ENCODE results near the gene ANKRD22.

Gene ANKRD22

GRCh38 chr10:88835096-88835909, 16.3 kb downstream of the ANKRD22 start:
- DNase-seq: peak; percentile 71

GRCh38 chr10:88833723-88834122, 17.9 kb downstream of the ANKRD22 start:
- no peak for DNase-seq

DNA sequence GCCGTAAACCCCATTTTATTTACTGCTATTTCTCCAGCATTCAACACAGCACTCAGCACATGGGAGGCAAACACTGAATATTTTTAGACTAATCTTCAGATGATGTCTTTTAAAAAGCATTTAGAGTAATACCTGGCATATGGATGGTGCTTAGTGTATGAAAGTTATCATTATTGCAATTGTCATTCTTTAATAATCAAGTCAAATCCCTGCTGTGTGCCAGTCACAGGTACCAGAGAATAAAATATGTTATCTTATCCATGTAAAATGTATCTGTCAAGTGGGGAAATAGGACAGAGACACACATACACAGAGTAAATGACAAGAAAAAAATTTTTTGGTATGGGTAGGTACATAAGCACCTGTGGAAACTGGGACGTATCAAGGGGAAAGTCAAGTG, 18.5 kb downstream of the ANKRD22 start:
- DNase-seq: no peak

GRCh38 chr10:88832376-88832775, 19.3 kb downstream of the ANKRD22 start:
- no peak for DNase-seq

- DNase-seq: no peak
Observed at GRCh38 chr10:88831709-88832108, 19.9 kb downstream of the ANKRD22 start.

DNA sequence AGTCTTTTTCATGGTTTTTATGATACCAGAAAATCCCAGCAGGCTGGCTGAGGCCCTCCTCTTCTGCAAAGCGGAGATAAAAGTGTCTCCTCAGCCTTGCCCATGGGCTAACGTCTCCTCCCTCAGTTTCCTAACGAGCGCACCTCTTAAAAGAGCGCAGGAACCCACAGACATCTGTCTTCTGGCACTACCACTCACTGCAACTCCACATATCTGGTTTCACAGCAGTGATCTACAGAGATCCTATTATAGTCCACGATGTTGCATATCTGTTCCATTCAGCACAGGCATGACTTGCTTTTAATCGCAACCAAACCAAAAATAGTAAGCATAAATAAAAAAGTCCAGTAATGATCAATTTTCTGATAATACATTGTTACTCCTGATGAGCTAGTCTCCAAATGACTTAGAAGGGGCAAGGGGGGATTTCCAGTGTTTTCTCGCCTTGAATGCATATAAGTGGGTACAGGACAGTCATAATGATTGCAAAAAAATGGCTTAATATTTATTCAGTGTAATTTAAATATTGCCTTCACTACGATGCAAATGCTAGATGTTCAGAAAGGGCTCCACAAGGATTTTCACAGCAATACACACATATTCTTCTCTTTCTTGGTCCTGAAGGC, 20.9 kb downstream of the ANKRD22 start:
- no peak for DNase-seq

- DNase-seq: no peak
Observed at GRCh38 chr10:88828310-88828709, 23.3 kb downstream of the ANKRD22 start.

- DNase-seq: no peak
Observed at GRCh38 chr10:88827671-88828070, 24.0 kb downstream of the ANKRD22 start.

DNA sequence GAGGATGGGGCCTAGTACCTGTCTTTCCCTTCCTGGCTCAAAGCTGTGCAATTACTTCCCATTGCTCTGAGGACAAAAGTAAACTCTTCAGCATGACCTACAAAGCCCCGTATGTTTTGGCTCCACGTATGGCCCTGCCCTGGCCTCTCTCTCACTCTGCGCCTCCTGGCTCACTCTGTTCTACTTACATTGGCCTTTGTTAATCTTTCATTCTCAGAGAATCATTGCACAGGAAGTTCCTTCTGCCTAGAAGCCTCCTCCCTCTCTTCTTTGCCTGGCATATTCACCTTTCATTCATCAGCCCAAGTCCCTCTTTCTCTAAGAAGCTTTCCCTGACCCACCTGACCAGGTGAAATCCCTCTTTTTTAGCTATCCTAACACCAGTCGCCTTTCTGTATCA, 25.3 kb downstream of the ANKRD22 start:
- no peak for DNase-seq

DNA sequence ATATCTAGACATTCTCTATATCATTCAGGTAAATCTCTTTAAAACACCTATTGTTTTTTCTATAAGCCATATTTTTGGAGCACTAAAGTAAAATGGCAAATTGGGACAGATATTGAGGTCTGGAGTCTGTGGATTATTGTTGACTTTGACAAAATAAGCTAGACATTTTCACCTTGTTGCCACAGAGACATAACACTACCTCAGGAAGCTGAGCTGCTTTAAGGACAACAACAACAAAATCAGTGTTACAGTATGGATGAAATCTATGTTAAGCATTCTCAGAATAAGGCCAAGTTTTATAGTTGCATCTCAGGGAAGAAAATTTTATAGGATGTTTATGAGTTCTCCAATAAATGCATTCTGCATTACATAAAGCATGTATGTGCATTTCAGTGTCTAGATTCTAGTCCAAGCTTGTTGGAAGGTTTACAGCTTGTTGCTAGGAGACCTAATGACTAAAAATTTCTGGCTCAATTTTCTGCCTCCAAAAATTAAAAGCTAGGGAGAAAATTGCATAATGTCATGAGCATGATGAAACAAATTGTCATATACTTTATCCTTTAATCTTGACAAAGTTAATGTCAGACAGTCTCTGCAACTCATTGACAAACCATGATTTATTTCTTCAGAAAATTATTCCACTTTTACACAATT, 30.8 kb downstream of the ANKRD22 start:
- no peak for DNase-seq

GRCh38 chr10:88819290-88819689, 32.4 kb downstream of the ANKRD22 start:
- DNase-seq: no peak

DNA sequence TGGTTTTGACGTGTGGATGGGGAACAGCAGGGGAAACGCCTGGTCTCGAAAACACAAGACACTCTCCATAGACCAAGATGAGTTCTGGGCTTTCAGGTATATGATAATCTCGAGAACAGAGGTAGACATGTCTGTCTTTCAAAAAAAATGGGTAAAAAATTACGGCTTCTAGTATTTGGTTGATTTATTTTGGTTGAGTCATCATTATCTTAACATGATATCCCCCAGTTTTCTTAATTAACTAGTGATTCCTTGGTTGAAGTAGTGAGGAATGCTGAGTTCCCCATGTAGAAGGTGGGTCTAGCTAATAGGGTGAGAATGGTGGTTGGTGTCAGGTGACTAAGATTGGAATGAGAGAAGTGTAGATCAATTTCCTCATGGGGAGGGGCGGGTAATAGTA, 38.4 kb downstream of the ANKRD22 start:
- DNase-seq: no peak

GRCh38 chr10:88810196-88810961, 41.3 kb downstream of the ANKRD22 start:
- no peak for DNase-seq

GRCh38 chr10:88809621-88810020, 42.0 kb downstream of the ANKRD22 start:
- DNase-seq: no peak

DNA sequence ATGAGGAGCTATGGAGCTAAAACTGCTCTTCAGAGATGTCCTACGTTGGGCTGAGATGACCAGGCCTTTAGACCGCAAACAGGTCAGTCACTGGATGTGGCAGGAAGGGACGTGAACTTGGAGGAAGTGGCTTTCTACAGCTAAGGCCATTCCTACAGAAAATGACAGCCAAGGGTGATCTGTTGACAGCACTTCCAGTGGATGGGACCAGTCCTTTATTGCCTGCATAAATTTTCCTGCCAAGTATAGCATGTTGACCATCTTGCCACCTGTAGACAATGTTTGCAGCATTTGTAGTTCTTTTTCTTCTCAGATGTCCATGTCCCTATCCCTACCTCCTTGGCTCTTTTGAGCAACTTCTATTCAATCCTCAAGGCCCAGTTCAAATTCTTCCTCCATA, 45.7 kb downstream of the ANKRD22 start:
- no peak for DNase-seq

- no peak for DNase-seq
Observed at GRCh38 chr10:88805361-88805760, 46.3 kb downstream of the ANKRD22 start.

GRCh38 chr10:88804083-88804812, 47.4 kb downstream of the ANKRD22 start:
- no peak for DNase-seq

- no peak for DNase-seq
Observed at GRCh38 chr10:88803641-88804040, 48.0 kb downstream of the ANKRD22 start.

GRCh38 chr10:88802523-88803285, 48.9 kb downstream of the ANKRD22 start, which contains the start of gene LIPM:
Gene LIPM (plus strand): TSS chr10:88802730. CDS start chr10:88802897, 167 bp downstream.
- no peak for DNase-seq

- no peak for DNase-seq
Observed at GRCh38 chr10:88800152-88801125, 51.2 kb downstream of the ANKRD22 start.
